ENCODE results near the gene CEP85L. TPM values are rescaled to one million over a fixed set of nuclear protein-coding genes. Genes with fewer than 3 reads are reported as not detected.
"Not testable (repeated sequence)": the region's sequence is repeated elsewhere in the genome, so short reads cannot be mapped to it uniquely, and the experiment has no call there.

The CEP85L gene
- total RNA-seq, 4 donors from 2014 or later = 5.3 to 10.5 (median 8.7) TPM

DNA sequence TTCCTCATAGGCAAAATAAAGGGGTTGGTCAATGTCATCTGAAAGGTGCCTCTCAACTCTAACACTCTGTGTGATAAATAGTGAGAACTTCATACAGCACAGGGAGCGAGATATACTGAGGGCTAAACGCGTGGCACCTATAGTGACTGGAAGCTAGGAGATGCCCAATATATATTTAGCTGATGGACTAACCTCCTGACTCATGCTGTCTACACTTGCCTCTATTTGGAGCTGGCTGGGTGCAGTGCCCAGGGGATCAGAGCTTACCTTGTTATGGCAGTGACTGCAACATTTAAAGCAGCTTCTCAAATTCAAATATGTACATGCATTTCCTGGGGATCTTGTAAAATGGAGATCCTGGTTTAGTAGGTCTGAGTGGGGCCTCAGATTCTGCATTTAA is 214.9 kb downstream of the CEP85L start:
- H3K36me3 ChIP-seq = no peaks in the 10 kb centered on the region
- TF ChIP-seq, protein P1, sequence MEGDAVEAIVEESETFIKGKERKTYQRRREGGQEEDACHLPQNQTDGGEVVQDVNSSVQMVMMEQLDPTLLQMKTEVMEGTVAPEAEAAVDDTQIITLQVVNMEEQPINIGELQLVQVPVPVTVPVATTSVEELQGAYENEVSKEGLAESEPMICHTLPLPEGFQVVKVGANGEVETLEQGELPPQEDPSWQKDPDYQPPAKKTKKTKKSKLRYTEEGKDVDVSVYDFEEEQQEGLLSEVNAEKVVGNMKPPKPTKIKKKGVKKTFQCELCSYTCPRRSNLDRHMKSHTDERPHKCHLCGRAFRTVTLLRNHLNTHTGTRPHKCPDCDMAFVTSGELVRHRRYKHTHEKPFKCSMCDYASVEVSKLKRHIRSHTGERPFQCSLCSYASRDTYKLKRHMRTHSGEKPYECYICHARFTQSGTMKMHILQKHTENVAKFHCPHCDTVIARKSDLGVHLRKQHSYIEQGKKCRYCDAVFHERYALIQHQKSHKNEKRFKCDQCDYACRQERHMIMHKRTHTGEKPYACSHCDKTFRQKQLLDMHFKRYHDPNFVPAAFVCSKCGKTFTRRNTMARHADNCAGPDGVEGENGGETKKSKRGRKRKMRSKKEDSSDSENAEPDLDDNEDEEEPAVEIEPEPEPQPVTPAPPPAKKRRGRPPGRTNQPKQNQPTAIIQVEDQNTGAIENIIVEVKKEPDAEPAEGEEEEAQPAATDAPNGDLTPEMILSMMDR (IDR thresholded peaks at IDR 0.05) = no peak
- TF ChIP-seq POLR2AphosphoS5 (IDR thresholded peaks at IDR 0.05) (no peak), EP300 (IDR thresholded peaks at IDR 0.05; ENCODE audit: low read depth) (no peak)
- H3K27ac ChIP-seq = no peak overlapping the region
- intact Hi-C loops (cut with DNase I; ENCODE audit: low total_unique reads) = no loop called here
- H3K4me3 ChIP-seq = no peak overlapping the region
- DNase-seq = no peak
- H3K9me3 ChIP-seq = peaks cover 8 to 11% of the 10 kb centered on the region in 2 donors
- H3K4me1 ChIP-seq = no peaks in the 10 kb centered on the region
- WGBS, 2 donors (ENCODE audit: low coverage in 1 of 2) = 60% methylated on average over 3 of the region's 3 CpGs; no CpG with 5 or more reads in 1 of the 2 donors
- in situ Hi-C loops (cut with MboI; ENCODE audit: low pct_ligation_motif_present in 1 of 4, low pct_unique_long_range_greater_than_20kb in 1 of 4, low sequenced_read_pairs in 3 of 4) = no loop called here
- no peaks in the 10 kb centered on the region for H3K27me3 ChIP-seq

DNA sequence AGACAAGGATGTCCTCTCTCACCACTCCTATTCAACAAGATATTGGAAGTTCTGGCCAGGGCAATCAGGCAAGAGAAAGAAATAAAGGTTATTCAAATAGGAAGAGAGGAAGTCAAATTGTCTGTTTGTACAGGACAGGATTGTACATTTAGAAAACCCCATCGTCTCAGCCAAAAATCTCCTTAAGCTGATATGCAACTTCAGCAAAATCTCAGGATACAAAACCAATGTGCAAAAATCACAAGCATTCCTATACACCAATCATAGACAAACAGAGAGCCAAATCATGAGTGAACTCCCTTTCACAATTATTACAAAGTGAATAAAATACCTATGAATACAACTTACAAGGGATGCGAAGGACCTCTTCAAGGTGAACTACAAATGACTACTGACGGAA is 217.2 kb downstream of the CEP85L start:
- WGBS, 2 donors (ENCODE audit: low coverage in 1 of 2) = 87 to 93% methylated on average over 3 of the region's 3 CpGs
- in situ Hi-C loops (cut with MboI; ENCODE audit: low pct_ligation_motif_present in 1 of 4, low pct_unique_long_range_greater_than_20kb in 1 of 4, low sequenced_read_pairs in 3 of 4); H3K9me3 ChIP-seq: not testable (repeated sequence)

DNA sequence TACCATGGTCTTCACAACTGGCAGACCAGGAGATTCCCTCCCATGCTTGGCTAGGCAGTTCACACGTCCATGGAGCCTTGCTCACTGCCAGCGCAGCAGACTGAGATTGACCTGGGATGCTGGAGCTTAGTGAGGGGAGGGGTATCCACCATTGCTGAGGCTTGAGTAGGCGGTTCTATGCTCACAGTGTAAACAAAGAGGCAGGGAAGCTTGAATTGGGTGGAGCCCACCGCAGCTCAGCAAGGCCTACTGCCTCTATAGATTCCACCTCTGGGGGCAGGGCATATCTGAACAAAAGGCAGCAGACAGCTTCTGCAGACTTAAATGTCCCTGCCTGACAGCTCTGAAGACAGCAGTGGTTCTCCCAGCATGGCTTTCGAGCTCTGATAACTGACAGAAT is 230.1 kb downstream of the CEP85L start:
- in situ Hi-C loops (cut with MboI; ENCODE audit: low pct_ligation_motif_present in 1 of 4, low pct_unique_long_range_greater_than_20kb in 1 of 4, low sequenced_read_pairs in 3 of 4); H3K27me3 ChIP-seq; H3K36me3 ChIP-seq; DNase-seq; H3K27ac ChIP-seq; H3K4me3 ChIP-seq; H3K4me1 ChIP-seq; H3K9me3 ChIP-seq; intact Hi-C loops (cut with DNase I; ENCODE audit: low total_unique reads): not testable (repeated sequence)
- 76% methylated on average over 5 of the region's 5 CpGs; no CpG with 5 or more reads in 1 of the 2 donors for WGBS, 2 donors (ENCODE audit: low coverage in 1 of 2)

More for the DNA sequence above, 217.2 kb downstream of the CEP85L start:
- H3K4me1 ChIP-seq; H3K4me3 ChIP-seq; DNase-seq; H3K27ac ChIP-seq; H3K36me3 ChIP-seq; H3K27me3 ChIP-seq; intact Hi-C loops (cut with DNase I; ENCODE audit: low total_unique reads): not testable (repeated sequence)

DNA sequence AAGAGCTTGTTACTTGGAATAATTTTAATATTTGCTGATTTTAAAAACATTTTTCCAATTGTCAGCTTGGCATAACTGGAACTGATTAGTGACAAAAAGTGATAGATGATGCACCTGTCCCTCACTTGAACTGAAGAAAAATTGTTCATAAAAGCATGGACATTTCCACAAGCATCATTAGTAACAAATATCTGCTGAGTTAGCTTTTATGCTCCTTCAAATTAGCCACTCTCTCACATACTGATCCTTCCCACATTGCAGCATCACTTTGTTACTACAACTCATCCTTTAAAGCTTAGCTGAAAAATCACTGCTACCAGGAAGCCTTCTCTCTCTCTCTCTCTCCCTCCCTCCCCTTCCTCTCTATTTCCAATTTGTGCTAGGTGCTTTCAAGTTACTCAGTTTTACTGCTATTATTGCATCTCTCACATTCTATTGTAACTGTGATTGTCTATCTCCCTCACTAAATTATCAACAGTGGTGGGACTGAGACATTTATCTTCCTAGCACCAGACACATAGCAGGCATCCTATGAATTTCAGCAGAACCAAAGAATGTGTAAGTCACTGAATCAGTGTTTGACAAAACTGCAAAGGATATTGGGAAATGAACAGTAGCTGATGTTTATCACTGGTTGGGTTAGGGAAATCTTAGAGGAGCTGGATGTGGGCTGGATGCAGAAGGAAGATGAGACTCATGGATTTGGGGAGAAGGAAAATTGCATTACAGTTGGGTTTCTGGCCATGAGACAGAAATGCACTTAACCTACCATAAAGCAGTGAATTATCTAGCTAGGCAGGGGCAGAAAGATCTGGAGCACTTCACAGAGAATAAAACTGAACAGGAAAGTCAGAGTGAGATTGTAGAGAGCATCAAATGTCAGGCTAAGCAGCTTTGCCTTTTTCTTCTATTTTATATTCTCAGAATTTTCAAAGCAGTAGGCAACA is 231.7 kb downstream of the CEP85L start:
- in situ Hi-C loops (cut with MboI; ENCODE audit: low pct_ligation_motif_present in 1 of 4, low pct_unique_long_range_greater_than_20kb in 1 of 4, low sequenced_read_pairs in 3 of 4) = no loop called here
- no peaks in the 10 kb centered on the region for H3K36me3 ChIP-seq
- intact Hi-C loops (cut with DNase I; ENCODE audit: low total_unique reads) = no loop called here

More for the DNA sequence above, 231.7 kb downstream of the CEP85L start:
- Histone ChIP-seq H3K9me3 (no peaks in the 10 kb centered on the region), H3K4me1 (no peaks in the 10 kb centered on the region), H3K27me3 (no peaks in the 10 kb centered on the region), H3K27ac (no peak overlapping the region), H3K4me3 (no peak overlapping the region)
- DNase-seq = no peak
- TF ChIP-seq EP300 (IDR thresholded peaks at IDR 0.05; ENCODE audit: low read depth) (no peak), POLR2A (IDR thresholded peaks at IDR 0.05) (no peak), POLR2AphosphoS5 (IDR thresholded peaks at IDR 0.05) (no peak)
- TF ChIP-seq, protein P1 (IDR thresholded peaks at IDR 0.05) = no peak

Other genes starting within 250 kb of the CEP85L start
- 10 to 100 TPM; 32.6 to 52.0 (median 47.1) TPM for gene PLN, start 103.3 kb downstream of the CEP85L start, total RNA-seq
- gene ASF1A, start 242.6 kb upstream of the CEP85L start, total RNA-seq = 10 to 100 TPM in 1 of 4 donors, 1 to 10 TPM in 1, under 1 TPM in 1, not detected in 1; 0.20 to 10.4 (median 9.7) TPM

All from transverse colon (tissue), 4 donors.